HL-60 (cell line): Measurements from ENCODE around the gene NEGR1.

ENCODE experiments used
- GABPA ChIP-seq: IDR thresholded peaks from 2 replicates; pipeline ENCODE4 v1.6.1; 2012; ENCODE audit warnings: low read depth
- POLR2AphosphoS5 ChIP-seq: IDR thresholded peaks from 2 replicates; pipeline ENCODE4 v1.6.1; 2012; ENCODE audit warnings: low read depth
- REST ChIP-seq: IDR thresholded peaks from 2 replicates; pipeline ENCODE4 v1.6.1; 2012; ENCODE audit warnings: low read depth; ENCODE audit not compliant: insufficient replicate concordance
- SPI1 ChIP-seq: IDR thresholded peaks from 2 replicates; pipeline ENCODE4 v1.6.1; 2012; ENCODE audit warnings: low read depth, mild to moderate bottlenecking, borderline replicate concordance
- TF ChIP-seq, protein P1 (sequence below): IDR thresholded peaks from one replicate; pipeline ENCODE4 v1.5.1; 2011; ENCODE audit warnings: low read length, control low read depth, inconsistent platforms; ENCODE audit not compliant: insufficient read depth

DNA sequence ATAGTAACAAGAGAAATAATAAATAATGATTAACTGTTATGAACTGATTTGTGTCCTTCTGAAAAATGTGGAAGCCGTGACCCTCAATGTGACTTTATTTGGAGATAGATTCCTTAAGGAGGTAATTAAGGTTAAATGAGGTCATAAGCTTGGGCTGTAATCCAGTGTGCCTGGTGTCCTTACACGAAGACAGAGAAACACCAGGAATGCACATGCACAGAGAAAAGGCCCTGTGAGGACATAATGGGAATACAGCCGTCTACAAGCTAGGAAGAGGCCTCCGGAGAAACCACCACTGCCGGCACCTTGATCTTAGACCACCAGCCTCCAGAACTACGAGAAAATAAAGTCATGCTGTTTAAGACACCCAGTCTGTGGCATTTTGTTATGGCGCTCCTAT lies 215.9 kb downstream of the NEGR1 start:
- TF ChIP-seq, protein P1, sequence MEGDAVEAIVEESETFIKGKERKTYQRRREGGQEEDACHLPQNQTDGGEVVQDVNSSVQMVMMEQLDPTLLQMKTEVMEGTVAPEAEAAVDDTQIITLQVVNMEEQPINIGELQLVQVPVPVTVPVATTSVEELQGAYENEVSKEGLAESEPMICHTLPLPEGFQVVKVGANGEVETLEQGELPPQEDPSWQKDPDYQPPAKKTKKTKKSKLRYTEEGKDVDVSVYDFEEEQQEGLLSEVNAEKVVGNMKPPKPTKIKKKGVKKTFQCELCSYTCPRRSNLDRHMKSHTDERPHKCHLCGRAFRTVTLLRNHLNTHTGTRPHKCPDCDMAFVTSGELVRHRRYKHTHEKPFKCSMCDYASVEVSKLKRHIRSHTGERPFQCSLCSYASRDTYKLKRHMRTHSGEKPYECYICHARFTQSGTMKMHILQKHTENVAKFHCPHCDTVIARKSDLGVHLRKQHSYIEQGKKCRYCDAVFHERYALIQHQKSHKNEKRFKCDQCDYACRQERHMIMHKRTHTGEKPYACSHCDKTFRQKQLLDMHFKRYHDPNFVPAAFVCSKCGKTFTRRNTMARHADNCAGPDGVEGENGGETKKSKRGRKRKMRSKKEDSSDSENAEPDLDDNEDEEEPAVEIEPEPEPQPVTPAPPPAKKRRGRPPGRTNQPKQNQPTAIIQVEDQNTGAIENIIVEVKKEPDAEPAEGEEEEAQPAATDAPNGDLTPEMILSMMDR = no peak
- TF ChIP-seq REST (no peak), POLR2AphosphoS5 (no peak), SPI1 (no peak), GABPA (no peak)
